IMR-90 (cell line): ENCODE results near the gene POC1B. TPM values are rescaled to one million over a fixed set of nuclear protein-coding genes. Genes with fewer than 3 reads are reported as not detected.

ENCODE experiments used
- ATAC-seq: fragments of 200-7000 bp; cut with Tn5 transposase; 2 replicates; pipeline ENCODE4 v1.9.1; 2020; ENCODE audit warnings: low read depth, mild to moderate bottlenecking, moderate library complexity
- BruUV-seq: library from RNA; stranded (reverse); fragments of 400-500 nt; replicated peaks from 2 replicates; lab custom pipeline; 2021; lab: Mats Ljungman, UMichigan
- CTCF ChIA-PET: fragments of 300-600 bp; formaldehyde crosslinking; extraction: SDS; loops from one replicate; lab custom pipeline; 2021; ENCODE audit warnings: antibody characterized with exemption; lab: Yijun Ruan, JAX
- POLR2A ChIA-PET: fragments of 300-600 bp; sonication (Branson Sonifier 250); formaldehyde crosslinking; loops from one replicate; lab custom pipeline; 2022; ENCODE audit warnings: antibody characterized with exemption; ENCODE audit not compliant: unreplicated experiment; lab: Charles Lee
- DNase-seq: peaks from one replicate; pipeline ENCODE4 v3.0.0; 2013
- H2AFZ ChIP-seq: replicated peaks from 2 replicates; pipeline ENCODE3; 2013; ENCODE audit warnings: low read length, mild to moderate bottlenecking; ENCODE audit not compliant: poor library complexity
- H2AK5ac ChIP-seq: 2 replicates; pipeline ENCODE4 v1.6.1; 2013; ENCODE audit warnings: low read depth, low read length, inconsistent platforms
- H2AK9ac ChIP-seq: replicated peaks from 2 replicates; pipeline ENCODE3; 2013; ENCODE audit warnings: mild to moderate bottlenecking, low read depth, low read length, moderate library complexity; ENCODE audit not compliant: poor library complexity
- H2BK120ac ChIP-seq: 2 replicates; pipeline ENCODE4 v1.6.1; 2013; ENCODE audit warnings: low read depth, low read length, inconsistent platforms
- H2BK15ac ChIP-seq: 3 replicates; pipeline ENCODE4 v1.6.1; 2013; ENCODE audit warnings: low read depth, low read length, inconsistent platforms
- H2BK20ac ChIP-seq: 2 replicates; pipeline ENCODE4 v1.6.1; 2013; ENCODE audit warnings: low read depth, mild to moderate bottlenecking, inconsistent platforms, low read length, moderate library complexity
- H2BK5ac ChIP-seq: 2 replicates; pipeline ENCODE4 v1.6.1; 2013; ENCODE audit warnings: mild to moderate bottlenecking, low read depth, low read length, inconsistent platforms; ENCODE audit not compliant: poor library complexity, severe bottlenecking
- H3K14ac ChIP-seq: replicated peaks from 2 replicates; pipeline ENCODE4 v1.6.1; 2013; ENCODE audit warnings: low read depth, low read length, inconsistent platforms
- H3K18ac ChIP-seq: 2 replicates; pipeline ENCODE4 v1.6.1; 2013; ENCODE audit warnings: low read depth, low read length, control low read depth
- H3K23ac ChIP-seq: 2 replicates; pipeline ENCODE4 v1.6.1; 2013; ENCODE audit warnings: low read depth, low read length, inconsistent platforms
- H3K27ac ChIP-seq: 2 replicates; pipeline ENCODE4 v1.5.1; 2013; ENCODE audit warnings: mild to moderate bottlenecking, control low read depth, low read length; ENCODE audit not compliant: insufficient read depth
- H3K27me3 ChIP-seq: 2 replicates; pipeline ENCODE4 v1.6.1; 2013; ENCODE audit warnings: low read length; ENCODE audit not compliant: control insufficient read depth, insufficient read depth
- H3K36me3 ChIP-seq: 2 replicates; pipeline ENCODE4 v1.6.1; 2013; ENCODE audit warnings: low read length, mixed read lengths; ENCODE audit not compliant: control insufficient read depth, insufficient read depth
- H3K4ac ChIP-seq: 2 replicates; pipeline ENCODE4 v1.6.1; 2013; ENCODE audit warnings: low read depth, low read length, inconsistent platforms
- H3K4me1 ChIP-seq: 2 replicates; pipeline ENCODE4 v1.6.1; 2013; ENCODE audit warnings: low read length, mixed read lengths; ENCODE audit not compliant: control insufficient read depth, insufficient read depth
- H3K4me2 ChIP-seq: 2 replicates; pipeline ENCODE4 v1.6.1; 2013; ENCODE audit warnings: low read depth, mild to moderate bottlenecking, control low read depth, low read length, moderate library complexity
- H3K4me3 ChIP-seq: 2 replicates; pipeline ENCODE4 v1.5.1; 2013; ENCODE audit warnings: low read depth, mild to moderate bottlenecking, control low read depth, low read length, moderate library complexity; ENCODE audit not compliant: insufficient read depth
- H3K56ac ChIP-seq: 2 replicates; pipeline ENCODE4 v1.6.1; 2013; ENCODE audit warnings: low read length, inconsistent platforms; ENCODE audit not compliant: insufficient read depth; ENCODE audit errors: extremely low read depth
- H3K79me1 ChIP-seq, 2 experiments: 2 replicates each; pipeline ENCODE4 v1.6.1; 2013; ENCODE audit warnings: low read length in 2 of 2, inconsistent platforms in 1 of 2, low read depth in 1 of 2
- H3K9ac ChIP-seq: 2 replicates; pipeline ENCODE4 v1.6.1; 2013; ENCODE audit warnings: low read depth, low read length, control low read depth
- H3K9me1 ChIP-seq: 2 replicates; pipeline ENCODE4 v1.6.1; 2013; ENCODE audit warnings: low read length, inconsistent platforms; ENCODE audit not compliant: insufficient read depth
- H3K9me3 ChIP-seq: 2 replicates; pipeline ENCODE4 v1.6.1; 2013; ENCODE audit warnings: low read length; ENCODE audit not compliant: control insufficient read depth, insufficient read depth
- H4K20me1 ChIP-seq: 2 replicates; pipeline ENCODE4 v1.6.1; 2013; ENCODE audit warnings: low read length, inconsistent platforms; ENCODE audit not compliant: insufficient read depth
- H4K5ac ChIP-seq: 2 replicates; pipeline ENCODE4 v1.6.1; 2013; ENCODE audit warnings: mild to moderate bottlenecking, low read depth, low read length, control low read depth
- H4K8ac ChIP-seq, 2 experiments: 2 replicates each; pipeline ENCODE4 v1.6.1; 2013; ENCODE audit warnings: low read depth in 2 of 2, low read length in 2 of 2, control low read depth in 1 of 2, inconsistent platforms in 1 of 2
- H4K91ac ChIP-seq: 2 replicates; pipeline ENCODE4 v1.6.1; 2013; ENCODE audit warnings: low read depth, low read length, inconsistent platforms; ENCODE audit not compliant: insufficient read depth
- BHLHE40 ChIP-seq: fragments of 150-350 bp; IDR thresholded peaks from 2 replicates; pipeline ENCODE4 v1.6.1; 2016; ENCODE audit warnings: mild to moderate bottlenecking, low read depth, low read length
- CEBPB ChIP-seq: IDR thresholded peaks from 2 replicates; pipeline ENCODE4 v1.6.1; 2012; ENCODE audit warnings: low read depth, low read length, improper control_type of control experiment
- CHD1 ChIP-seq: IDR thresholded peaks from 2 replicates; pipeline ENCODE4 v1.6.1; 2012; ENCODE audit warnings: low read depth, low read length, improper control_type of control experiment
- FOS ChIP-seq: fragments of 150-350 bp; IDR thresholded peaks from 2 replicates; pipeline ENCODE4 v1.6.1; 2016; ENCODE audit warnings: low read depth, low read length
- MAFK ChIP-seq: IDR thresholded peaks from 2 replicates; pipeline ENCODE4 v1.6.1; 2012; ENCODE audit warnings: low read depth, low read length, improper control_type of control experiment
- MAZ ChIP-seq: IDR thresholded peaks from 2 replicates; pipeline ENCODE4 v1.6.1; 2012; ENCODE audit warnings: low read depth, mild to moderate bottlenecking, low read length, improper control_type of control experiment, moderate library complexity, borderline replicate concordance
- MXI1 ChIP-seq: IDR thresholded peaks from 2 replicates; pipeline ENCODE4 v1.6.1; 2012; ENCODE audit warnings: low read depth, mild to moderate bottlenecking, low read length, moderate library complexity, borderline replicate concordance
- POLR2A ChIP-seq: IDR thresholded peaks from 2 replicates; pipeline ENCODE4 v1.6.1; 2012; ENCODE audit warnings: mild to moderate bottlenecking, low read depth, low read length
- RAD21 ChIP-seq: IDR thresholded peaks from 2 replicates; pipeline ENCODE4 v1.6.1; 2012; ENCODE audit warnings: low read length, improper control_type of control experiment
- RCOR1 ChIP-seq: IDR thresholded peaks from 2 replicates; pipeline ENCODE4 v1.6.1; 2012; ENCODE audit warnings: mild to moderate bottlenecking, low read length, improper control_type of control experiment; ENCODE audit not compliant: insufficient replicate concordance
- RFX5 ChIP-seq: IDR thresholded peaks from 2 replicates; pipeline ENCODE4 v1.8.0; 2012; ENCODE audit warnings: low read depth, mild to moderate bottlenecking, low read length, moderate library complexity
- SMC3 ChIP-seq: fragments of 150-350 bp; IDR thresholded peaks from 2 replicates; pipeline ENCODE4 v1.6.1; 2016; ENCODE audit warnings: low read depth, mild to moderate bottlenecking, antibody characterized with exemption, low read length, moderate library complexity
- WGBS, 2 experiments: methylation state at CpG; one replicate each; pipeline versions ENCODE4 v1.1.5 to v1.1.7; 2013; ENCODE audit warnings: missing lambda C conversion rate in 2 of 2; ENCODE audit not compliant: insufficient read length in 1 of 2; ENCODE audit errors: extremely low coverage in 2 of 2; 5-methylcytosine and 5-hydroxymethylcytosine counted together
- dilution Hi-C: fragments of 300-500 bp; cut with HindIII; formaldehyde crosslinking; loops from one replicate; pipeline ENCODE4 v1.14.3; 2018; ENCODE audit warnings: low sequenced_read_pairs; ENCODE audit not compliant: unreplicated experiment
- in situ Hi-C: fragments of 300-500 bp; cut with MboI; formaldehyde crosslinking; loops from 3 replicates; pipeline ENCODE4 v1.14.3; 2019; ENCODE audit warnings: low sequenced_read_pairs, inconsistent platforms, mixed read lengths
- intact Hi-C: fragments of 100-400 bp; cut with micrococcal nuclease; formaldehyde crosslinking; loops from 2 replicates; pipeline ENCODE4 v1.10.0; 2022
- polyA plus RNA-seq, 3 experiments: library from polyadenylated mRNA; depleted of rRNA; stranded (reverse); fragments of >200 nt; gene quantifications; 2 replicates each; pipeline ENCODE4 v1.2.3, GENCODE V29; 2012; ENCODE audit warnings: low replicate concordance in 1 of 3
- total RNA-seq: library from RNA; depleted of rRNA; stranded (reverse); fragments of >200 nt; gene quantifications from 2 replicates; pipeline ENCODE4 v1.2.3, GENCODE V29; 2012
- TF ChIP-seq, protein P1 (sequence below): conservative IDR thresholded peaks from 2 replicates; pipeline ENCODE4 v1.5.1; 2012; ENCODE audit warnings: mild to moderate bottlenecking, low read depth, low read length, improper control_type of control experiment
- TF ChIP-seq, protein P2 (sequence below): fragments of 150-350 bp; IDR thresholded peaks from 2 replicates; pipeline ENCODE4 v1.6.1; 2017; ENCODE audit warnings: mild to moderate bottlenecking, antibody characterized with exemption, low read length, low read depth

Gene POC1B
- total and polyA plus RNA-seq, 2 of the 4 experiments (the other 2 are of a cell fraction): 5.0 to 10.4 TPM

DNA sequence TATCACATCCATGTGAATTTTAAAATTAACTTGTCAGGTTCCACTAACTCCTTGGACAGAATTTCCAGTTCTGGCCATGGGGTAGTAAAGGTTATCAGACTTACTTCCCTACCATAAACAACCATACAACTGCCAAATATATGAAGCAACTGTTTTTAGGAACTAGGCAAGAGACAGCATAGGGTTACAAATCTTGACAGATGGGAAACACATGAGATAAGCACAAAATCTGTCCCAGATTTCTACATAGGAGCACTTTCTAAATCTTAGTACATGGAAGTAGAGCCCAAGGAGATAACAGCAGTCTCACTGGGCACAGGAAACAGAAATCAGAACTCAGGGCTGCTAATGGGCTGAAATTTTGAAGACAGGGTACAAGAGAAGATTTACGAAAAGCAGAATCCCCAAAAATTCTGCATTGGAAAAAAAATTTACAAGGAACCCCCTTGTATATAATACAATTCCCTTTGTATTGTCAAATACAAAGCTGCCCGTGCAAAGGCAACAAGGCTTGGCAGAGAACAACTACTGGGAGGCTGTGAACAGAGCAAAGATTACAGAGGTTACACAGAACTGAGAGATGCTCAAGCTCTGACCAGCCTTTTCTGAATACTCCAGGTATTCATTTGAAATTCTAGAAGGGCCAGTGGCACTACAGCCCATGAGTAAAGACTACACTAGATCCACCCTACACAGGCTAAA is 44.5 kb downstream of the POC1B start:
- ATAC-seq: peak; percentile 37; the same call in 1 of the 2 replicates

More for the DNA sequence above, 44.5 kb downstream of the POC1B start:
- no peaks in the 10 kb centered on the region for H4K20me1 ChIP-seq
- no peak overlapping the region for H2BK15ac ChIP-seq
- no peak overlapping the region for H3K56ac ChIP-seq
- intact Hi-C loops: no loop called here
- no peak overlapping the region for H3K27ac ChIP-seq
- H3K36me3 ChIP-seq: no peaks in the 10 kb centered on the region; the same call in 1 of the 2 replicates
- no CpG with 5 or more reads among the region's 2 CpGs for WGBS, 2 experiments
- H3K79me1 ChIP-seq: peaks cover 0 to 3% of the 10 kb centered on the region in 2 experiments; a peak in 2 of 4 replicates
- no peak overlapping the region for H2AFZ ChIP-seq
- H2BK20ac ChIP-seq: no peak overlapping the region
- no peak overlapping the region for H3K4ac ChIP-seq
- no peak overlapping the region for H2AK9ac ChIP-seq
- H3K4me3 ChIP-seq: no peak overlapping the region
- peaks cover 2% of the 10 kb centered on the region for H3K4me1 ChIP-seq
- CTCF ChIA-PET: no interaction called here
- H2BK5ac ChIP-seq: no peak overlapping the region
- no peak overlapping the region for H4K5ac ChIP-seq
- POLR2A ChIA-PET: no interaction called here
- DNase-seq: peak; percentile 45
- no peak overlapping the region for H3K18ac ChIP-seq
- H4K8ac ChIP-seq: no peak overlapping the region
- no peak overlapping the region for H4K91ac ChIP-seq
- H3K23ac ChIP-seq: no peak overlapping the region
- no TSS peak for BruUV-seq
- no peaks in the 10 kb centered on the region for H3K9me3 ChIP-seq
- H3K4me2 ChIP-seq: no peak overlapping the region
- no peaks in the 10 kb centered on the region for H3K27me3 ChIP-seq
- H3K9ac ChIP-seq: no peak overlapping the region
- no peak overlapping the region for H3K14ac ChIP-seq
- dilution Hi-C loops: no loop called here
- H2AK5ac ChIP-seq: no peak overlapping the region
- TF ChIP-seq POLR2A: no peak
- TF ChIP-seq MAZ: no peak
- TF ChIP-seq, protein P1, sequence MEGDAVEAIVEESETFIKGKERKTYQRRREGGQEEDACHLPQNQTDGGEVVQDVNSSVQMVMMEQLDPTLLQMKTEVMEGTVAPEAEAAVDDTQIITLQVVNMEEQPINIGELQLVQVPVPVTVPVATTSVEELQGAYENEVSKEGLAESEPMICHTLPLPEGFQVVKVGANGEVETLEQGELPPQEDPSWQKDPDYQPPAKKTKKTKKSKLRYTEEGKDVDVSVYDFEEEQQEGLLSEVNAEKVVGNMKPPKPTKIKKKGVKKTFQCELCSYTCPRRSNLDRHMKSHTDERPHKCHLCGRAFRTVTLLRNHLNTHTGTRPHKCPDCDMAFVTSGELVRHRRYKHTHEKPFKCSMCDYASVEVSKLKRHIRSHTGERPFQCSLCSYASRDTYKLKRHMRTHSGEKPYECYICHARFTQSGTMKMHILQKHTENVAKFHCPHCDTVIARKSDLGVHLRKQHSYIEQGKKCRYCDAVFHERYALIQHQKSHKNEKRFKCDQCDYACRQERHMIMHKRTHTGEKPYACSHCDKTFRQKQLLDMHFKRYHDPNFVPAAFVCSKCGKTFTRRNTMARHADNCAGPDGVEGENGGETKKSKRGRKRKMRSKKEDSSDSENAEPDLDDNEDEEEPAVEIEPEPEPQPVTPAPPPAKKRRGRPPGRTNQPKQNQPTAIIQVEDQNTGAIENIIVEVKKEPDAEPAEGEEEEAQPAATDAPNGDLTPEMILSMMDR: no peak
- TF ChIP-seq SMC3: no peak
- no peak for TF ChIP-seq RFX5
- no peak for TF ChIP-seq CHD1
- no peak for TF ChIP-seq FOS
- TF ChIP-seq CEBPB: no peak
- no peak for TF ChIP-seq RAD21
- no peak for TF ChIP-seq MAFK
- TF ChIP-seq BHLHE40: no peak
- TF ChIP-seq, protein P2, sequence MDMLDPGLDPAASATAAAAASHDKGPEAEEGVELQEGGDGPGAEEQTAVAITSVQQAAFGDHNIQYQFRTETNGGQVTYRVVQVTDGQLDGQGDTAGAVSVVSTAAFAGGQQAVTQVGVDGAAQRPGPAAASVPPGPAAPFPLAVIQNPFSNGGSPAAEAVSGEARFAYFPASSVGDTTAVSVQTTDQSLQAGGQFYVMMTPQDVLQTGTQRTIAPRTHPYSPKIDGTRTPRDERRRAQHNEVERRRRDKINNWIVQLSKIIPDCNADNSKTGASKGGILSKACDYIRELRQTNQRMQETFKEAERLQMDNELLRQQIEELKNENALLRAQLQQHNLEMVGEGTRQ: no peak
- no peak for TF ChIP-seq RCOR1
- TF ChIP-seq MXI1: no peak
- H3K9me1 ChIP-seq: no peaks in the 10 kb centered on the region; the same call in 1 of the 2 replicates
- no peak overlapping the region for H2BK120ac ChIP-seq
- in situ Hi-C loops: no loop called here
